K562 (cell line): Measurements from ENCODE around the gene SCYL1. TPM values are rescaled to one million over a fixed set of nuclear protein-coding genes. Genes with fewer than 3 reads are reported as not detected.

Experiments used
- ARID4B ChIP-seq: sonication (generic); formaldehyde crosslinking; IDR thresholded peaks from 2 replicates; pipeline ENCODE4 v1.8.0; 2022; ENCODE audit warnings: mild to moderate bottlenecking, missing genetic modification reagents
- ARNT ChIP-seq, 2 experiments: fragments of 450-650 bp; IDR thresholded peaks; 2 replicates each; pipeline ENCODE4 v1.6.1; 2016; ENCODE audit warnings: mild to moderate bottlenecking in 1 of 2
- CBX2 ChIP-seq: fragments of 200-600 bp; sonication (generic); IDR thresholded peaks from one replicate; pipeline ENCODE4 v1.6.1; 2012; ENCODE audit warnings: mild to moderate bottlenecking, low read length, inconsistent platforms; ENCODE audit not compliant: insufficient read depth, poor library complexity, severe bottlenecking
- MXI1 ChIP-seq: IDR thresholded peaks from 2 replicates; pipeline ENCODE4 v1.6.1; 2011; ENCODE audit warnings: low read depth, mild to moderate bottlenecking, improper control_type of control experiment, low read length
- RBM14 ChIP-seq: fragments of 200-400 bp; formaldehyde crosslinking; IDR thresholded peaks from 2 replicates; pipeline ENCODE4 v1.6.1; 2018; ENCODE audit warnings: low read depth, mild to moderate bottlenecking, low read length, moderate library complexity, borderline replicate concordance; ENCODE audit not compliant: insufficient read depth
- ZNF217 ChIP-seq: sonication (generic); formaldehyde crosslinking; IDR thresholded peaks from 2 replicates; pipeline ENCODE4 v1.8.0; 2022; ENCODE audit warnings: mild to moderate bottlenecking, missing genetic modification reagents
- ZNF318 ChIP-seq, 2 experiments: fragments of 450-650 bp; IDR thresholded peaks; 2 replicates each; pipeline ENCODE4 v1.6.1; 2016; ENCODE audit warnings: mild to moderate bottlenecking in 2 of 2, borderline replicate concordance in 1 of 2, low read depth in 1 of 2, moderate library complexity in 1 of 2
- ZNF740 ChIP-seq, 3 experiments: fragments of 200-800 bp in 1 of 3; sonication (Bioruptor generic) in 1 of 3; sonication (generic) in 1 of 3; formaldehyde crosslinking in 1 of 3; IDR thresholded peaks; 2 replicates each; pipeline versions ENCODE4 v1.6.1 to v1.8.0; 2016 to 2022; ENCODE audit warnings: mild to moderate bottlenecking in 2 of 3, missing compliant biosample characterization in 2 of 3, missing genetic modification characterization in 2 of 3, missing genetic modification reagents in 1 of 3
- ZSCAN32 ChIP-seq: fragments of 450-650 bp; formaldehyde crosslinking; IDR thresholded peaks from 2 replicates; pipeline ENCODE4 v1.4.0; 2020; ENCODE audit warnings: mild to moderate bottlenecking, moderate library complexity
- polyA plus RNA-seq, 8 experiments: library from polyadenylated mRNA; depleted of rRNA in 4 of 8; stranded (reverse) in 5 of 8; unstranded in 3 of 8; fragments of >200 nt; fragmentation: Nextera tagmentation in 2 of 8; fragmentation: Illumina TruSeq in 1 of 8; extraction: Ambion mirVana in 2 of 8; extraction: Trizol in 1 of 8; gene quantifications; 2 replicates each; pipeline versions ENCODE4 v1.2.1 to v1.2.3, GENCODE V29; 2011 to 2014; ENCODE audit warnings: inconsistent platforms in 1 of 8, missing spikeins in 1 of 8
- total RNA-seq, 7 experiments: library from RNA; depleted of rRNA in 6 of 7; stranded (reverse); fragments of >200 nt in 6 of 7; fragmentation: Illumina TruSeq in 2 of 7; extraction: Trizol in 2 of 7; gene quantifications; 2 replicates each; pipeline versions ENCODE4 v1.2.1 to v1.2.3, GENCODE V29; 2011 to 2021; ENCODE audit warnings: low replicate concordance in 1 of 7

Gene SCYL1
- total and polyA plus RNA-seq, 9 of the 15 experiments (the other 6 are each of a cell fraction or from before 2014, with no cell fraction given), result 1.9 to 145 (median 57.6) TPM

GRCh38 chr11:65501472-65502273 lies 23.2 kb upstream of the SCYL1 start (continued):
- TF ChIP-seq RBM14, result no peak
- TF ChIP-seq CBX2, result no peak
- no peak for TF ChIP-seq ZNF318 (IDR thresholded peaks at IDR 0.05; ENCODE audit: borderline replicate concordance in 1 of 2, low read depth in 1 of 2)
- peak; percentile 58 for TF ChIP-seq ZSCAN32
- no peak for TF ChIP-seq ZNF217 (CRISPR knock-in tag)
- TF ChIP-seq ARNT (IDR thresholded peaks at IDR 0.05), result no peak
- peak; percentile 43; the same call in 1 of the 2 replicates for TF ChIP-seq ARID4B
- peak; percentile 54 for TF ChIP-seq ZNF740 (CRISPR knock-in tag; IDR thresholded peaks at IDR 0.05)
- peak in 1 of 2 experiments; percentile 49; a peak in 1 of 4 replicates for TF ChIP-seq ZNF740 (tag; IDR thresholded peaks at IDR 0.05)
- peak; percentile 39; the same call in 1 of the 2 replicates for TF ChIP-seq MXI1
